HUES6 (cell line): ENCODE data around the gene PRAMEF20.
"Not testable (repeated sequence)": the region's sequence is repeated elsewhere in the genome, so short reads cannot be mapped to it uniquely, and the experiment has no call there.

ENCODE experiments used
- H3K27ac ChIP-seq: 2 replicates; pipeline ENCODE4 v1.7.0; 2013; ENCODE audit warnings: low read depth, mild to moderate bottlenecking, low read length, inconsistent platforms
- H3K27me3 ChIP-seq: 2 replicates; pipeline ENCODE4 v1.6.1; 2013; ENCODE audit warnings: low read length; ENCODE audit not compliant: control insufficient read depth, insufficient read depth
- H3K36me3 ChIP-seq: 2 replicates; pipeline ENCODE4 v1.6.1; 2013; ENCODE audit warnings: low read length; ENCODE audit not compliant: control insufficient read depth, insufficient read depth
- H3K4me1 ChIP-seq: 2 replicates; pipeline ENCODE4 v1.6.1; 2013; ENCODE audit warnings: low read length; ENCODE audit not compliant: control insufficient read depth, insufficient read depth
- H3K4me3 ChIP-seq: 2 replicates; pipeline ENCODE4 v1.5.1; 2013; ENCODE audit warnings: low read depth, low read length
- H3K9ac ChIP-seq: one replicate; pipeline ENCODE4 v1.6.1; 2013; ENCODE audit warnings: mild to moderate bottlenecking, low read length
- H3K9me3 ChIP-seq: 2 replicates; pipeline ENCODE4 v1.6.1; 2013; ENCODE audit warnings: low read depth, low read length; ENCODE audit not compliant: control insufficient read depth, insufficient read depth

PRAMEF20 gene

DNA sequence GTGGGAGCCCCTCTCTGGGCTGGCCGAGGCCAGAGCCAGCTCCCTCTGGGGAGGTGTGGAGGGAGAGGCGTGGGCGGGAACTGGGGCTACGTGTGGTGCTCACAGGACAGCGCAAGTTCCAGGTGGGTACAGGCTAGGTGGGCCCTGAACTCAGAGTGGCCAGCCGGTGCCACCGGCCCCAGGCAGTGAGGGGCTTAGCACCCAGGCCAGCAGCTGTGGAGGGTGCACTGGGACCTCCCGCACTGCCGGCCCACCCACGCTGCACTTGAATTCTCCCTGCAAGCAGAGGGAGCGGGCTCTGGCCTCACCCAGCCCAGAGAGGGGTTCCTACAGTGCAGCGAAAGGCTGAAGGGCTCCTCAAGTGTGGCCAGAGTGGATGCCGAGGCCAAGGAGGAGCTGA lies 20.2 kb downstream of the PRAMEF20 start:
- no peak overlapping the region for H3K9ac ChIP-seq
- no peaks in the 10 kb centered on the region for H3K36me3 ChIP-seq
- H3K27me3 ChIP-seq = no peaks in the 10 kb centered on the region
- no peak overlapping the region for H3K27ac ChIP-seq
- no peaks in the 10 kb centered on the region for H3K4me1 ChIP-seq
- no peak overlapping the region for H3K4me3 ChIP-seq
- H3K9me3 ChIP-seq = peaks cover 47% of the 10 kb centered on the region

DNA sequence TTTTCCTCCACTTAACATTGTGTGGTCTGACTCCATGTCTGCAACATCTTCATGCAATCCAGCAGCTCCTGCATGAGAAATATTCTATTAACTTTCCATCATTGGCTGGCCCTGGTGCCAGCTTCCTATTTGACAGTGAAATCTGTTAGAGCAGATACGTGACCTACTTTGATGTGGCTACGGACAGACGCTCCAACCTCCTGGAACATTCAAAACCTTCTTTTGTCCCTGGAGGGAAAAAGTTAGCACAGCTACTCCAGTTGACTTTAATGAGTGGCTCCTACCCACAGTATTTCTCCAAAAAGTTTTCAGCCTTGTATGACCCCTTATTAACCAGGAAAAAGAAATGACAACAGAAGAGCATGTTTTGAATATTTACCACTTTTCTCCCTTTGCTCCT lies 22.0 kb downstream of the PRAMEF20 start:
- no peak overlapping the region for H3K9ac ChIP-seq
- H3K4me3 ChIP-seq = no peak overlapping the region
- no peak overlapping the region for H3K27ac ChIP-seq
- peaks cover 46% of the 10 kb centered on the region for H3K9me3 ChIP-seq
- H3K27me3 ChIP-seq = no peaks in the 10 kb centered on the region
- H3K36me3 ChIP-seq = no peaks in the 10 kb centered on the region
- H3K4me1 ChIP-seq = no peaks in the 10 kb centered on the region

DNA sequence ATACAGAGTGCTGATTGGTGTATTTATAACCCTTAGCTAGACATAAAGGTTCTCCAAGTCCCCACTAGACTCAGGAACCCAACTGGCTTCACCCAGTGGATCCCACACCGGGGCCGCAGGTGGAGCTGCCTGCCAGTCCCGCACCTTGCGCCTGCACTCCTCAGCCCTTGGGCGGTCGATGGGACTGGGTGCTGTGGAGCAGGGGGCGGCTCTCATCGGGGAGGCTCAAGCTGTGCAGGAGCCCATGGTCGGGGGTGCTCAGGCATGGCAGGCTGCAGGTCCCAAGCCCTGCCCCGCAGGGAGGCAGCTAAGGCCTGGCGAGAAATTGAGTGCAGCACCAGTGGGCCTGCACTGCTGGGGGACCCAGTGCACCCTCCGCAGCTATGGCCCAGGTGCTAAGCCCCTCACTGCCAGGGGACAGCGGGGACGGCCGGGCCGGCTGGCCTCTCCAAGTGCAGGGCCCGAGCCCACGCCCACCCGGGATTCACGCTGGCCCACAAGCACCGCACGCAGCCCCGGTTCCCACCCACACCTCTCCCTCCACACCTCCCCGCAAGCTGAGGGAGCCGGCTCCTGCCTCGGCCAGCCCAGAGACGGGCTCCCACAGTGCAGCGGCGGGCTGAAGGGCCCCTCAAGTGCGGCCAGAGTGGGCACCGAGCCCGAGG lies 23.6 kb downstream of the PRAMEF20 start:
- not testable (repeated sequence) for H3K36me3 ChIP-seq, H3K4me3 ChIP-seq, H3K9ac ChIP-seq, H3K27me3 ChIP-seq, H3K27ac ChIP-seq, H3K4me1 ChIP-seq
- H3K9me3 ChIP-seq = peaks cover 44% of the 10 kb centered on the region

DNA sequence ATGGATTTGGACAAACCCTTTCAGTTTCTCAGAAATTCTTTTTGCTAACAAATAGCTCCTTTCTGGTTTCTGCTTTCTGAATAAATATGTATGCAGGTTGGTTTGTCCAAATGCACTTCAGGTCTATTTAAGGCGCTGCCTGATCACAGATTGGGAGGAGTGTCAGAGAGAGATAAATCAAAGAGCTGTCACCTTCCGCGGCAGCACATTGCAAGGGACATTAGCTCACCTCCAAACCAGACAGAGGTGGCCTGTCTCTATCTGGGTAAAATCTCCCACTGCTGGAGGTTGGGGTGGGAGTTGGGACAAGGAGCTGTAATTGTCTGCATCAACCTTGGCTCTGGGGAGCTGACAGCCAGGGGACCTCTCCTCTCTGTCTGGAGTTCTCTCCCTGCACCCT lies 25.2 kb downstream of the PRAMEF20 start:
- Histone ChIP-seq H3K9ac (no peak overlapping the region), H3K9me3 (peaks cover 37% of the 10 kb centered on the region), H3K4me3 (no peak overlapping the region), H3K27me3 (no peaks in the 10 kb centered on the region), H3K4me1 (no peaks in the 10 kb centered on the region), H3K27ac (no peak overlapping the region), H3K36me3 (no peaks in the 10 kb centered on the region)

GRCh38 chr1:13439104-13439783 lies 29.0 kb downstream of the PRAMEF20 start:
- peaks cover 19% of the 10 kb centered on the region; the same call in 1 of the 2 replicates for H3K9me3 ChIP-seq
- not testable (repeated sequence) for H3K9ac ChIP-seq, H3K36me3 ChIP-seq, H3K27me3 ChIP-seq, H3K4me1 ChIP-seq, H3K4me3 ChIP-seq, H3K27ac ChIP-seq

- Histone ChIP-seq H3K27ac (no peak overlapping the region), H3K27me3 (no peaks in the 10 kb centered on the region), H3K9ac (no peak overlapping the region), H3K4me3 (no peak overlapping the region), H3K4me1 (no peaks in the 10 kb centered on the region), H3K9me3 (peaks cover 7% of the 10 kb centered on the region; the same call in 1 of the 2 replicates), H3K36me3 (no peaks in the 10 kb centered on the region)
Measured at GRCh38 chr1:13443335-13443979, 33.2 kb downstream of the PRAMEF20 start.

- H3K9me3 ChIP-seq = peaks cover 7% of the 10 kb centered on the region; the same call in 1 of the 2 replicates
- no peak overlapping the region for H3K4me3 ChIP-seq
- no peaks in the 10 kb centered on the region for H3K27me3 ChIP-seq
- H3K36me3 ChIP-seq = no peaks in the 10 kb centered on the region
- H3K9ac ChIP-seq = no peak overlapping the region
- H3K27ac ChIP-seq = no peak overlapping the region
- H3K4me1 ChIP-seq = no peaks in the 10 kb centered on the region
Measured at GRCh38 chr1:13450204-13450603, 40.0 kb downstream of the PRAMEF20 start.

DNA sequence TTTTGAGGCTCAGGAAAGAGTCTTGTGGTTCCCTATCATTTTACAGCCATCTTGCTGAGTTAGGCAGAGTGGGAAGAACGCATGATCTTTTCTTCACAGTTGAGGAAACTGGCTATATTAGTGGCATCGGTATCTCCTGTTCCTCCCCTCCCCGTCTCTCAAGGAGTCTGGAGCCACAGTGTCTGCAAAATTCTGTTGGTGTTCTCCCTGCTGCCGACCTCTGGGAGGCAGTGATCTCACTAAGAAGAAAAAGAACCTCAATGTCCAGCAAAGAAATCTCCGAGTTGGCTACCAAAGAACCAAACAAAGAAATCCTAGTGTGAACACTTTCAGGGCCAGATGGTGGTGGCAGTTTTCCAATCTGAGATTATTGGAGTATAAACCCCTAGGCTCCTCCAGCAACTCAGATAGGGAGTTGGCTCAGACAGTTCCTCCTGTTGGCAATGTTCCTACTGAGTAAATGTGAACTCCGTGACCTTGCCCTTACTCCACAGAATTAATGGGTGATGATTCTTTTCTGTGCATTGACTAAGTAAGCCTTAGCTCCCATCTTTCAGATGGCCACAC lies 41.2 kb downstream of the PRAMEF20 start:
- Histone ChIP-seq H3K9ac (no peak overlapping the region), H3K27ac (no peak overlapping the region), H3K4me3 (no peak overlapping the region)

DNA sequence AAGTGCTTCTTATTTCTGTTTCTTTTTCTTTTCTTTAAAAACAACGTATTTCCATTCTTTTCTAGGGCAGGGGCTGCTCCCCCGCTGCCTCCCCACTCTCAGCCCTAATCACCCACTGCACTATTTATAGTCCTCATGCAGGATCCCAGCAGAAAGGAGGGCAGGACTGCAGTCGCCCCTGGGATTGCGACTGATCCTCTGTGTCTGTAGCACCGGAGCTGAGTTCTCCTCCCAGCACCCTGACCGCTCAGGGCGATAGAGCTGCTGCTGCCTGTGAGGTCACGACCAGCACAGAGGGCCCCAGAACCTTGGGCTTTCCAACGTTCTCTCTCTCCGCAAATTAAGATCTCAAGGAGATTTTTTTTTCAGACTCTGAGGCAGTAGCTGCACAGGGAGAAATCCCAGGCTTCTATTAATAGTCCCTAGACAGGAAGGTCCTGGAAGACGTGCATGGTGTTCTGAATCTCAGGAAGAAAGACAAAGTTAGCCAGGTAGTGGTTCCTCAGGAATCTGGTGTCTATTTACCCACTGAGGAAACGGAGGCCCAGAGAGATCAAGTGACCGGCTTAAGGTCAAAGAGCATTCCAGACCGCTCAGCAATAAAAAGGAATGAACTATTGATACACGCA lies 46.8 kb downstream of the PRAMEF20 start:
- Histone ChIP-seq H3K36me3 (no peaks in the 10 kb centered on the region), H3K4me1 (no peaks in the 10 kb centered on the region), H3K9ac (no peak overlapping the region), H3K27ac (no peak overlapping the region), H3K9me3 (peaks cover 5% of the 10 kb centered on the region; the same call in 1 of the 2 replicates), H3K27me3 (peaks cover 2% of the 10 kb centered on the region; the same call in 1 of the 2 replicates), H3K4me3 (no peak overlapping the region)

More for the DNA sequence above, 41.2 kb downstream of the PRAMEF20 start:
- peaks cover 3% of the 10 kb centered on the region; the same call in 1 of the 2 replicates for H3K9me3 ChIP-seq
- no peaks in the 10 kb centered on the region; the same call in 1 of the 2 replicates for H3K27me3 ChIP-seq
- H3K4me1 ChIP-seq = no peaks in the 10 kb centered on the region
- H3K36me3 ChIP-seq = no peaks in the 10 kb centered on the region

GRCh38 chr1:13461977-13462376 lies 51.7 kb downstream of the PRAMEF20 start:
- H3K27ac ChIP-seq = no peak overlapping the region
- peaks cover 23% of the 10 kb centered on the region; the same call in 1 of the 2 replicates for H3K27me3 ChIP-seq
- H3K4me1 ChIP-seq = no peaks in the 10 kb centered on the region
- peaks cover 5% of the 10 kb centered on the region; the same call in 1 of the 2 replicates for H3K9me3 ChIP-seq
- H3K4me3 ChIP-seq = no peak overlapping the region
- H3K36me3 ChIP-seq = no peaks in the 10 kb centered on the region
- H3K9ac ChIP-seq = no peak overlapping the region
